ENCODE measurements around the gene PRRX2.

The PRRX2 gene

GRCh38 chr9:129698254-129698757, 32.9 kb downstream of the PRRX2 start:
- in situ Hi-C loops (cut with HindIII; ENCODE audit: low sequenced_read_pairs) = loop anchor here (10.0 kb wide), 1 partner anchor 154 kb away; no protein-coding TSS in a partner anchor

GRCh38 chr9:129701054-129701453, 35.6 kb downstream of the PRRX2 start:
- in situ Hi-C loops (cut with HindIII; ENCODE audit: low sequenced_read_pairs) = no loop called here

- in situ Hi-C loops (cut with HindIII; ENCODE audit: low sequenced_read_pairs) = no loop called here
Measured at GRCh38 chr9:129701549-129701948, 36.1 kb downstream of the PRRX2 start.

- in situ Hi-C loops (cut with HindIII; ENCODE audit: low sequenced_read_pairs) = no loop called here
Measured at GRCh38 chr9:129702589-129703520, 37.4 kb downstream of the PRRX2 start.

- in situ Hi-C loops (cut with HindIII; ENCODE audit: low sequenced_read_pairs) = no loop called here
Measured at GRCh38 chr9:129703667-129704355, 38.4 kb downstream of the PRRX2 start.

- in situ Hi-C loops (cut with HindIII; ENCODE audit: low sequenced_read_pairs) = no loop called here
Measured at GRCh38 chr9:129704807-129705206, 39.4 kb downstream of the PRRX2 start.

- in situ Hi-C loops (cut with HindIII; ENCODE audit: low sequenced_read_pairs) = no loop called here
Measured at GRCh38 chr9:129708793-129709192, 43.3 kb downstream of the PRRX2 start.

- in situ Hi-C loops (cut with HindIII; ENCODE audit: low sequenced_read_pairs) = no loop called here
Measured at GRCh38 chr9:129709438-129710168, 44.2 kb downstream of the PRRX2 start.

GRCh38 chr9:129710169-129710453, 44.7 kb downstream of the PRRX2 start:
- in situ Hi-C loops (cut with HindIII; ENCODE audit: low sequenced_read_pairs) = no loop called here

GRCh38 chr9:129712634-129713401, 47.4 kb downstream of the PRRX2 start:
- in situ Hi-C loops (cut with HindIII; ENCODE audit: low sequenced_read_pairs) = no loop called here

GRCh38 chr9:129713402-129713679, 47.9 kb downstream of the PRRX2 start:
- in situ Hi-C loops (cut with HindIII; ENCODE audit: low sequenced_read_pairs) = no loop called here

GRCh38 chr9:129714511-129715061, 49.1 kb downstream of the PRRX2 start:
- in situ Hi-C loops (cut with HindIII; ENCODE audit: low sequenced_read_pairs) = no loop called here

- in situ Hi-C loops (cut with HindIII; ENCODE audit: low sequenced_read_pairs) = no loop called here
Measured at GRCh38 chr9:129716091-129716490, 50.6 kb downstream of the PRRX2 start.

- in situ Hi-C loops (cut with HindIII; ENCODE audit: low sequenced_read_pairs) = no loop called here
Measured at GRCh38 chr9:129717991-129718390, 52.5 kb downstream of the PRRX2 start.

- in situ Hi-C loops (cut with HindIII; ENCODE audit: low sequenced_read_pairs) = no loop called here
Measured at GRCh38 chr9:129718647-129719046, 53.2 kb downstream of the PRRX2 start.

- in situ Hi-C loops (cut with HindIII; ENCODE audit: low sequenced_read_pairs) = no loop called here
Measured at GRCh38 chr9:129719135-129719534, 53.7 kb downstream of the PRRX2 start.

- in situ Hi-C loops (cut with HindIII; ENCODE audit: low sequenced_read_pairs) = no loop called here
Measured at GRCh38 chr9:129720181-129720864, 54.9 kb downstream of the PRRX2 start.

GRCh38 chr9:129720865-129721545, 55.6 kb downstream of the PRRX2 start:
- in situ Hi-C loops (cut with HindIII; ENCODE audit: low sequenced_read_pairs) = no loop called here

- in situ Hi-C loops (cut with HindIII; ENCODE audit: low sequenced_read_pairs) = no loop called here
Measured at GRCh38 chr9:129722913-129723312, 57.5 kb downstream of the PRRX2 start.

Data from DLD1 (cell line).